Activated CD8-positive, alpha-beta memory T cell treated with anti-CD3 and anti-CD28 coated beads for 1 hour (primary cell): Measurements from ENCODE around the gene TLX2.

Experiments used
- DNase-seq, 2 donors: peaks; one replicate each; pipeline ENCODE4 v3.0.0-alpha.2; 2020; ENCODE audit warnings: low read depth in 1 of 2; ENCODE audit errors: extremely low read depth in 1 of 2

Gene TLX2

GRCh38 chr2:74496997-74497776 lies 17.1 kb upstream of the TLX2 start:
- no peak for DNase-seq

GRCh38 chr2:74497777-74498499 lies 16.3 kb upstream of the TLX2 start:
- DNase-seq, result no peak

DNA sequence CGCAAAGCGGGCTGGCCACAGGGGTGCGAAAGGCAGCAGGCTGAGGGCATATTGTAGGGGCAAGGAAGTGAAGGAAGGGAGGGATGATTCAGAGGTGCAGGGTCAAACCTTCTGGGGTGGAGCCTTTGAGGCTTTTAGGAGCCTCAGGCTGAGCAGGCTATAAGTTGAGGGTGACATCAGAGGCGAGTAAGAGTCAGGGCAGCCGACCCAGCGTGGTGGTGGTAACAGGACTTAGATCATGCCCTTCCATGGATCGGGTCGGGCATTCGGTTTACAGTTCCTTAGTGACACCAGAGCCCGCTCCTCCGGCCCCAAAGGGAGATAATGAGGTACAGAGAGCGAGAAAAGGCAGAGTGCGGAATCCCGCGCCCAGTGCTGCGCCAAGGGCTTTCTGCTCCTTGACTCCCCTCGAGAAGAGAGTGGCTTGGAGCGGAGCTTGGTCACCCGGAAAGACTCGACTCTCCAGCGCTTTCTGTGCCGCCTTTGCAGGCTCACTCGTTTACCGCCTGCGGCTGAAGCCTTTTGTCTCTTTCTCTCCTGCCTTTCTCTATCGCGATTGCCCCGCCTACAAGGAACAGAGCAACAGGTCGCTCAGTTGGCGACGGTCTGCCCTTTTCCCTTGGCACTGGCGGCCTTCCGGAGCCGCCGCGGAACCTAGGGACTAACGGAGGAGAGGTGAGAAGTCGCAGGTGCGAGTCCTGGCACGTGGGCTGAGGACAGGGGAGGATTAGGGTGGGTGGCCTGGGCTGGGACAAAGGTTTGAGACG lies 15.6 kb upstream of the TLX2 start:
- no peak for DNase-seq

- DNase-seq, result no peak
Observed at GRCh38 chr2:74499267-74499939, 14.8 kb upstream of the TLX2 start, which contains the start of gene LBX2. Gene LBX2 (minus strand): TSS chr2:74499603. CDS start chr2:74499537, 66 bp downstream.

- no peak for DNase-seq
Observed at GRCh38 chr2:74499940-74500577, 14.2 kb upstream of the TLX2 start.

DNA sequence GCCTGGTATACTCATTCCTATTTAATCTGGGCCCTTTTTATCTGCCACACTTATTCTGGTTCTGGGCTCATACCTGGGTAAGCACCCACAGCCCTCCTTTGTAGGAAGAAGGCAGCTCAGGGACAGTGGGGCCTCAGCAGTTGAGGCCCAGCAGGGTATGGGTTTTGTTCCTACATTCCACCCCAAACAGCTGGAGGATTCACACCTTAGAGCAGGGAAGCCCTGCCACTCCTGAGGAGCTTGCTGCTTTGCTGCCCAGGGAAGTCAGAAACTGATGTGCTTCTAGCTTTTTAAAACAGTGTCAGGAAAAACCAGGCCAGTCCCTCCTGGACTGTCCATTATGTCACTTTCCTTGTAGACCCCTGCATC lies 13.7 kb upstream of the TLX2 start:
- DNase-seq, result no peak

DNA sequence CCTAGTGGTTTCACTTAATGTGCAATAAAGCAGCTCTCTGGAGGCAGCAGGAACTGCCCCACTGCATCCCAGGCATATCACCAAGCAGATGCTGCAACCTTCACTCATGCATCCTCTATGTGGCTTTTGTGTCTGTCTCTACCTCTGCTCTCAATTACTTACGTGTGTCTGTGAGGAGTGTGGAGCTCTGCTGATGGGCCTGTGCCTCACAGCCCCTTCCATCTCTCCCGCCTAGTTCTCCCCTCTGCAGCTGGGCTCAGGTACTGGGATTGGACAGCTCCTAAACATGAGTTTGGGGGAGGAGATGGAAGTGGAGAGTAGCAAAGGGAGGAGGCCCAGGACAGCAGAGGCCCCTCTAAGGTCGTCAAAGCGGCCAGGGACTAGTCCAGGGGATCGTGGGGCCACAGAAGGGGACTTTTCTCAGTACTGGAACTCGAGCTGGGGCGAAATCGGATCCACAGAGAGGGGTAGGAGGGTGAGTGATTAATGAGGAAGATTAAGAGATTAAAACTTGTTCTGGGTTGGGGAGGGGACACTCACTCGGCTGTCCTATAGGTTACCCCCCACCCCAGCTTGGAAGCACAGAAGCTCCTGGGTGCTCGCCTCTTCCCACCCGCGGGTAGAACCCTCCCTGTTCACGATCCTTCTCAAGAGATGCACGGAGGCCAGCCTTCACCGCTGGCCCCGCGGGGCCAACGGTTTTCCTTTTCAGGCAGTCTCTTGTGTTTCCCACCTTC lies 12.7 kb upstream of the TLX2 start:
- DNase-seq, result no peak

GRCh38 chr2:74502147-74502719 lies 12.0 kb upstream of the TLX2 start:
- DNase-seq, result no peak

DNA sequence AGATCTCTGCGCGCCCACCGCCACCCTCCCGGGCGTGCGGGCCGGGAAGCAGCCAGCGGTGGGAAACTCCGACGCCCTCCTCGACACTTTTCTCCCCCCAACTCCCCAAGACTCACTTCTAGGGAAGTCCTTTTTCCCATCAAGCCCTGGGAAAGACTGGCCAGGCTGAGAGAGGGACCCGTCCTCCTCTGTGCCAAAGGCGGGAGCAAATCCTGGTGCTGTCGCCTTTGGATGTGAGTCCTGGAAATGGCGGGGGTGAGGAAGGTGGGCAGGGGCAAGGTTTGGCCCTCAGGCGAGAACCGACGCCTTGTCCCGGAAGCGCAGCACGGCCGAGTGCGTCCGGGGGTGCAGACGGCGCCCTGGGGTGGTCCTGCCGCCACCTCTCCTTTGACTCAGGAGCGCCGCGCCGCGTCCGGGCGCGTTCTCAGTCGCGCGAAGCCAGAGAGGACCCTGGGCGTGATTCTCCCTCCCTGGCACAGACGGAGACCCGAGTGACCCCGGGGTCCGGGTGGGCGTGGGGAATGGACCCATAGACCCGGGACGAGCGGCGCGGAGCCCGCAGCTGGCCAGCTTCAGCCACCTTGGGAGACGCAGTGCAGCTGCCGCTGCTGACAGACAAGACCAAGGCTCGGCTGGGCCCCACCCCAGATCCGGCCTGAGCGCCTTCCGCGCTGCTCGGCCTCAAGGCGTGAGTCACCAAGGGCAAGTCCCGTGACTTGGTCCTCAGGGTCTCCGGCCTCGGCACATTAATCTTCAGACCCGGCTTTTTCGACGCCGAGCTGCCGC lies 11.3 kb upstream of the TLX2 start:
- no peak for DNase-seq

DNA sequence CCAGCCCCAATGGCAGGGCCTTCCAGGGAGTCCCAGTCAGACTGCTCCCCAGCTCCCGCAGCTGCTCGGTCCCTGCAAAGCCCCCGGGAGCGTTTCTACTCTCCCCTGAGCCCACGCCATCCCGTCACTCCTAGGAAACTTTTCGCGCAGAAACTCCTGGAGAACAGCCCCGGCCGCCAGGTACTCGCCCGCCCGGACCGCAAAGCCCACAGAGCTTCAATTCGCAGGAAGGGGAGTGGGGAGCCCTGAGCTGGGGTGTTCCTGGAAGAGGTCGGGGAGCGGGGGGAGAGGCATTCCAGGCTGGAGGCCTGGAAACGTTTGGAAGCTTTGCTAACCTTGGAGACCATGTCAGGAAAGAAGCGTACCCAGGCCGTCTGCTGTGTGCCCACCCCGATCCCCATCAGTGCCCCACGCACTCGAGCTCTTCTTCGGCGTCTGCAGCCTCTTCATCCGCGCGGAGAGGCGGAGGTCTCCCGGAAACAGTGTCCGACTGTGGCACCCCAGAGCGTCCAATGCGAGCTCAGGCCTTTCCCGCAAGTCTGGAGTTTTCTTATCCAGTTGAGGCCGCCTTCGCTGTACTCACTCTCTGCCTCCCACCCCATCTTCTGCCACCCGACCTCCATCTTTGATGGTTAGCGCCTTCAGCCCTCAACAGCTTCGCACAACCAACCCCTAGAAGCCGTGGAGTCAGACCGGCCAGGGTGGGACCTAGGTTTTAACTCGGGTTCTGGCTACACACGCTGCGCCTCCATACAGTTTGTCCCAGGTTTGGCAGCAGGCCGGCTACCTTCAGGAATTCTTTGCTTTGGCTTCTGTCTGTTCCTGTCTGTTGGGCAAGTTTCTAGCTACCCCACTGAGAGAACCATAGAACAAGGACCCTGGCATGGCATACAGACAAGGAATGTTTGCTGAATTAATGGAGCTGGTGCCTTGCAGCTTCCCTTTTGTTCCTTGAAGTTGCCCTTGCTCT lies 10.5 kb upstream of the TLX2 start:
- no peak for DNase-seq

DNA sequence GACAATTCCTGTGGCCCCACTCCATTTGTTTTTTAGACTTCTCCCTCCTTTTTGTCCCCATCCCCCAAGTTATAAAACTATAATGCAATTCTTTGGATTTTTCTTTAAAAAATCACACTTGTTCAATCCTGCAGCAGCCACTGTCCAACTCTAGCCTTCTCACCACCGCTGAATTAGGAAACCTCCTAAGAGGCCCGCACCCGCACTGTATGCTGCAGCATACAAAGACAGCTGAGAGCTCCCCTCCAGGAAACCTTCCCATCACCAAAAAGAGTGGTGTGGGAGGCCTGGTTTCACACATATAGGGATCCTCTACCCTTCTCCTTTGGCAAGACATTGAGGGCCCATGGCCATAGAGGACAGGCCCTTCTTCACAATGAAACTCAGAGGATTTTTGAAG lies 9.7 kb upstream of the TLX2 start:
- no peak for DNase-seq

GRCh38 chr2:74505448-74506246 lies 8.6 kb upstream of the TLX2 start:
- DNase-seq, result no peak

DNA sequence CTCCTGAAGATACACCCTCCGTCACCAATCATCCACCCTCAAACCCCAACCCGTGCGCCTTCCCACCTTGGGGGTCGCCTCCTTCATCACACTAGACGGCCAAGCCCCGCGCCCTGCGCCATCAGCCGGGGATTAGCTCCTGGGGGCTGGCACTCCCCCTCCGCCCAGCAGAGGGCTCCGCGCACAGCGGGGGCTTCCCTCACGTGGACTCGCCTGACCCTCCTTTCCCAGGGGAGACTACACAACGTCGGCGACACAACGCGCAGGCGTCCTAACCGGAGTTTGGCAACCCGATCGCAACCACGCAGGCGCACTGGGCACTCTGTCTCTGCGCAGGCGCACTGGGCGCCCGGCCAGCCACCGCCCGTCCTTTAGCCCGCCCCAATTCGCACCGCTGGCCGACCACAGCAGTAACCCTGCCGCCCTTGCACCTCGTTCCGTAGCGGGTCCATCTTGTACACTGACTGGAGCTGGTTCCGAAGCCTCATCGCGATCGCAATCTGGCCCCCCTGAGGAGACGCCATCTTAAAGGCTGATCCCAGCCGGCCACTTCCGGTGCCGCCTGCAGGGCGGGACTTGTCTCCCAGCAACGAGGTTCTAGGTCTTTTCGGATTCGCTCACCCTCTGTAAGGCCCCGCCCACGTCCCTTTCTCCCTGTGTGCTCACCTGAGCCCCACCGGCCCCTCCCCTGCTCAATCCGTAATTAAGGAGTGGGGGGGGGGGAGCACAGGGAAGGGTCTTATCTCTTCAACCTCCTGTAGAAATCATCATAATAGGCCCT lies 6.9 kb upstream of the TLX2 start, which contains the start of gene PCGF1:
TSS of gene PCGF1 (minus strand) at position 551 of the 781 bp plus-strand sequence. CDS start at position 524, 27 bp downstream.
- peak; percentile 97 to 98 for DNase-seq

- no peak for DNase-seq
Observed at GRCh38 chr2:74507926-74508520, 6.2 kb upstream of the TLX2 start.

GRCh38 chr2:74510272-74510671 lies 4.0 kb upstream of the TLX2 start:
- no peak for DNase-seq
